Astrocyte (in vitro differentiated cells and primary cell): ENCODE measurements around the gene SACS. TPM values are rescaled to one million over a fixed set of nuclear protein-coding genes. Genes with fewer than 3 reads are reported as not detected.

Experiments
- DNase-seq: peaks from one replicate; pipeline ENCODE4 v3.0.0-alpha.2; 2010; ENCODE audit warnings: low read depth
- FAIRE-seq: peaks from 2 replicates; lab custom pipeline; 2011; peaks lifted over from hg19 to GRCh38; lab: Jason Lieb, UNC
- H2AFZ ChIP-seq: 2 replicates; pipeline ENCODE4 v1.6.0; 2012; ENCODE audit warnings: low read depth, low read length, inconsistent platforms
- H3K27ac ChIP-seq: 2 replicates; pipeline ENCODE4 v1.5.1; 2011; ENCODE audit warnings: low read depth, low read length, inconsistent platforms
- H3K27me3 ChIP-seq: 2 replicates; pipeline ENCODE4 v1.6.0; 2011; ENCODE audit warnings: low read length, inconsistent platforms; ENCODE audit not compliant: insufficient read depth
- H3K36me3 ChIP-seq: 2 replicates; pipeline ENCODE4 v1.5.1; 2011; ENCODE audit warnings: low read length, inconsistent platforms; ENCODE audit not compliant: insufficient read depth
- H3K4me1 ChIP-seq: 2 replicates; pipeline ENCODE4 v1.5.1; 2011; ENCODE audit warnings: low read length, inconsistent platforms; ENCODE audit not compliant: insufficient read depth
- H3K4me2 ChIP-seq: 2 replicates; pipeline ENCODE4 v1.6.0; 2012; ENCODE audit warnings: low read length, inconsistent platforms
- H3K4me3 ChIP-seq: 2 replicates; pipeline ENCODE4 v1.5.1; 2011; ENCODE audit warnings: low read depth, mild to moderate bottlenecking, low read length, inconsistent platforms; ENCODE audit not compliant: insufficient read depth
- H3K79me2 ChIP-seq: 2 replicates; pipeline ENCODE4 v1.6.0; 2012; ENCODE audit warnings: mild to moderate bottlenecking, low read length, inconsistent platforms; ENCODE audit not compliant: insufficient read depth
- H3K9ac ChIP-seq: 2 replicates; pipeline ENCODE4 v1.6.0; 2012; ENCODE audit warnings: mild to moderate bottlenecking, low read length, inconsistent platforms
- H3K9me3 ChIP-seq: 2 replicates; pipeline ENCODE4 v1.5.1; 2012; ENCODE audit warnings: low read depth, mild to moderate bottlenecking, low read length, inconsistent platforms; ENCODE audit not compliant: insufficient read depth
- H4K20me1 ChIP-seq: 2 replicates; pipeline ENCODE4 v1.6.0; 2012; ENCODE audit warnings: low read length, inconsistent platforms; ENCODE audit not compliant: insufficient read depth
- H3K27ac Mint-ChIP-seq: one replicate; pipeline ENCODE4 v1.8.0; 2021; ENCODE audit warnings: mild to moderate bottlenecking, mixed read lengths; ENCODE audit not compliant: unreplicated experiment
- H3K27me3 Mint-ChIP-seq: one replicate; pipeline ENCODE4 v1.8.0; 2021; ENCODE audit warnings: low read depth, mixed read lengths; ENCODE audit not compliant: unreplicated experiment
- H3K36me3 Mint-ChIP-seq: one replicate; pipeline ENCODE4 v1.8.0; 2021; ENCODE audit warnings: low read depth, mixed read lengths; ENCODE audit not compliant: unreplicated experiment
- H3K4me1 Mint-ChIP-seq: one replicate; pipeline ENCODE4 v1.8.0; 2021; ENCODE audit warnings: low read depth, mixed read lengths; ENCODE audit not compliant: unreplicated experiment
- H3K4me3 Mint-ChIP-seq: one replicate; pipeline ENCODE4 v1.8.0; 2021; ENCODE audit warnings: mild to moderate bottlenecking, moderate library complexity, mixed read lengths; ENCODE audit not compliant: unreplicated experiment
- H3K9me3 Mint-ChIP-seq: one replicate; pipeline ENCODE4 v1.8.0; 2021; ENCODE audit warnings: mild to moderate bottlenecking, mixed read lengths; ENCODE audit not compliant: unreplicated experiment
- CTCF ChIP-seq: IDR thresholded peaks from 2 replicates; pipeline ENCODE4 v1.5.1; 2011; ENCODE audit warnings: low read depth, mild to moderate bottlenecking, inconsistent platforms, low read length, moderate library complexity; ENCODE audit not compliant: insufficient read depth
- EZH2 ChIP-seq: IDR thresholded peaks from 2 replicates; pipeline ENCODE4 v1.6.1; 2012; ENCODE audit warnings: mild to moderate bottlenecking, low read length, inconsistent platforms; ENCODE audit not compliant: insufficient read depth
- total RNA-seq: library from RNA; stranded (reverse); gene quantifications from 2 replicates; pipeline ENCODE4 v1.2.1, GENCODE V29; 2021

Gene SACS
- total RNA-seq, 1 donor from 2014 or later = 79.4 TPM

GRCh38 chr13:23450340-23451046, 17.0 kb upstream of the SACS start:
- H3K4me1 Mint-ChIP-seq = no peaks in the 10 kb centered on the region
- Histone ChIP-seq H4K20me1 (no peaks in the 10 kb centered on the region), H3K4me3 (no peak overlapping the region), H3K9me3 (no peaks in the 10 kb centered on the region), H2AFZ (no peak overlapping the region), H3K9ac (no peak overlapping the region), H3K27me3 (no peaks in the 10 kb centered on the region), H3K36me3 (no peaks in the 10 kb centered on the region), H3K79me2 (no peaks in the 10 kb centered on the region), H3K27ac (no peak overlapping the region), H3K4me2 (no peak overlapping the region), H3K4me1 (no peaks in the 10 kb centered on the region)
- no peak for FAIRE-seq
- peaks cover 7% of the 10 kb centered on the region for H3K27me3 Mint-ChIP-seq
- H3K27ac Mint-ChIP-seq = no peak overlapping the region
- peaks cover 4% of the 10 kb centered on the region for H3K9me3 Mint-ChIP-seq
- DNase-seq = no peak
- TF ChIP-seq CTCF = no peak
- no peak for TF ChIP-seq EZH2
- H3K4me3 Mint-ChIP-seq = no peak overlapping the region
- H3K36me3 Mint-ChIP-seq = no peaks in the 10 kb centered on the region

DNA sequence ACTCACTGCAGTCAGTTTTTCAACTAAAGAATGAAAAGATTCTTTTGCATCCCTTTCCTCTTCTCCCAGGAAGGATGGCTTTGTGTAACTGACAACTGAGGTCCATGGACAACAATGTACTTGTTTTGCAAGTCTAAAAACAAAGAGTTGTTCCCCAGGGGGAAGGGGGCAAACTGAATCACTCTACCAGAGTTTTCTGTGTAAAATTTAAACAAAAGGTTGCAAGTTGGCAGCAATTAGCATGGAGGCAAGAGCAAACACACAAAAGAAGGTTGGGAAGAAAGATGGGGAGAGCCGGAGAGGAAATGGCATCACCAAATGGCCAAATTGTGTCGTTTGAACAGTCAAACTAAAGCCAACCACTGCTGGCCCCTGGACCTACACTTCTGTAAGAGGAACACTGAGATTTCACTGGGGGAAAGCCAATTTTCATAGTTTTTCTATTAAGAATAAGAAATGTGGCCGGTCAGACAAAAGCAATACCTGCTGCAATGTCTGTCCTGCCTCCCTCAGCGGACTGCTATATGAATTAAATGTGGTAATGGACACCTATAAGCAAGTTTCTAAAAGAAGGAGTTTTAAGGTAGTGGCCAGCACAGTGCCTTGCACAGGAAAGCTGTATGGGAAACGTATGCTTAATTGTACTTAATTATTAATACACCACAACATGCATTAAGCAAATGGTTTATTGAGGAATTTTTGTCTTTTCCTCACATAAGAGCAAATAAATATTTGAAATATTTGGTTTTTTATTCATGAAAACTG, 16.1 kb upstream of the SACS start:
- no peak overlapping the region for H3K9ac ChIP-seq
- H3K4me3 ChIP-seq = no peak overlapping the region
- H4K20me1 ChIP-seq = no peaks in the 10 kb centered on the region
- H3K4me1 ChIP-seq = no peaks in the 10 kb centered on the region
- DNase-seq (no peak), FAIRE-seq (no peak)
- peaks cover 3% of the 10 kb centered on the region for H3K9me3 Mint-ChIP-seq
- no peaks in the 10 kb centered on the region for H3K36me3 Mint-ChIP-seq
- H2AFZ ChIP-seq = no peak overlapping the region
- TF ChIP-seq EZH2 = no peak
- no peak for TF ChIP-seq CTCF
- no peaks in the 10 kb centered on the region for H3K79me2 ChIP-seq
- H3K4me1 Mint-ChIP-seq = no peaks in the 10 kb centered on the region
- no peak overlapping the region for H3K4me3 Mint-ChIP-seq
- H3K27me3 ChIP-seq = no peaks in the 10 kb centered on the region
- H3K27ac Mint-ChIP-seq = no peak overlapping the region
- no peak overlapping the region for H3K4me2 ChIP-seq
- H3K36me3 ChIP-seq = no peaks in the 10 kb centered on the region
- no peaks in the 10 kb centered on the region for H3K9me3 ChIP-seq
- H3K27me3 Mint-ChIP-seq = peaks cover 7% of the 10 kb centered on the region
- H3K27ac ChIP-seq = no peak overlapping the region
